GM21717 (cell line): Measurements from ENCODE around the gene PDCD6IP.
"Not testable (repeated sequence)": the region's sequence is repeated elsewhere in the genome, so short reads cannot be mapped to it uniquely, and the experiment has no call there.

Source experiments
- ATAC-seq: cut with Tn5 transposase; IDR thresholded peaks from one replicate; pipeline ENCODE4 v1.9.1; 2021; ENCODE audit warnings: mild to moderate bottlenecking, moderate library complexity; ENCODE audit not compliant: unreplicated experiment

PDCD6IP gene, protein sequence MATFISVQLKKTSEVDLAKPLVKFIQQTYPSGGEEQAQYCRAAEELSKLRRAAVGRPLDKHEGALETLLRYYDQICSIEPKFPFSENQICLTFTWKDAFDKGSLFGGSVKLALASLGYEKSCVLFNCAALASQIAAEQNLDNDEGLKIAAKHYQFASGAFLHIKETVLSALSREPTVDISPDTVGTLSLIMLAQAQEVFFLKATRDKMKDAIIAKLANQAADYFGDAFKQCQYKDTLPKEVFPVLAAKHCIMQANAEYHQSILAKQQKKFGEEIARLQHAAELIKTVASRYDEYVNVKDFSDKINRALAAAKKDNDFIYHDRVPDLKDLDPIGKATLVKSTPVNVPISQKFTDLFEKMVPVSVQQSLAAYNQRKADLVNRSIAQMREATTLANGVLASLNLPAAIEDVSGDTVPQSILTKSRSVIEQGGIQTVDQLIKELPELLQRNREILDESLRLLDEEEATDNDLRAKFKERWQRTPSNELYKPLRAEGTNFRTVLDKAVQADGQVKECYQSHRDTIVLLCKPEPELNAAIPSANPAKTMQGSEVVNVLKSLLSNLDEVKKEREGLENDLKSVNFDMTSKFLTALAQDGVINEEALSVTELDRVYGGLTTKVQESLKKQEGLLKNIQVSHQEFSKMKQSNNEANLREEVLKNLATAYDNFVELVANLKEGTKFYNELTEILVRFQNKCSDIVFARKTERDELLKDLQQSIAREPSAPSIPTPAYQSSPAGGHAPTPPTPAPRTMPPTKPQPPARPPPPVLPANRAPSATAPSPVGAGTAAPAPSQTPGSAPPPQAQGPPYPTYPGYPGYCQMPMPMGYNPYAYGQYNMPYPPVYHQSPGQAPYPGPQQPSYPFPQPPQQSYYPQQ

DNA sequence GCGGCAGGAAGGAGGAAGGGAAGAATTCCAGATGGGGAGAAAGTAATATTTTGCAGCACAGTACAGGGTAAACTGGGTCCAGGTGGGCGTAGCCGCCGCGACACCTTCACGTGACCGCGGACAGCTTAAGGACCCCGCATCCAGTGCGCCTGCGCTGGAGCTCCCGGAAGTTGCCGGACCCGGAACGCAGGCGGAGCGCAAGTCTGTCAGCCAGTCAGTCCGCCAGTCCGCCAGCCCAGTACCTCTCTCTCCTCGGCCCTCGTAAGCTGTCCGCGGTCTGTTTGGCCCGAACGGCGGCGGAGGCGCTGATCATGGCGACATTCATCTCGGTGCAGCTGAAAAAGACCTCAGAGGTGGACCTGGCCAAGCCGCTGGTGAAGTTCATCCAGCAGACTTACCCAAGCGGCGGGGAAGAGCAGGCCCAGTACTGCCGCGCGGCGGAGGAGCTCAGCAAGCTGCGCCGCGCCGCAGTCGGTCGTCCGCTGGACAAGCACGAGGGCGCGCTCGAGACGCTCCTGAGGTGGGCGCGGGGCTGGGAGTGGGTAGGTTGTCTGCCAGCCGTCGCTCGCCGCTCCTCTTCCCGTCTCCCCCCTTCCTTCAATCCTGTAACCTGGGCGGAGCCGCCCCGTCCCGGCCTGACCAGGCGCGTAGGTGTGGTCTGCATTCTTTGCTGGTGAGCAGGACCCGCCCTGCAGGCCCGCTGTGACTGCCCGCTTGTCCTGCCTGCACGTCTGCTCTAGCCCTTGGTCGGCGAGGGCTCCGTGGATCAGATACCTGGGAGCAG lies at the start of gene PDCD6IP:
Gene PDCD6IP (plus strand): TSS at position 213 of the 784 bp plus-strand sequence. CDS start 99 bp downstream, at position 312.
- ATAC-seq: peak; percentile 90

DNA sequence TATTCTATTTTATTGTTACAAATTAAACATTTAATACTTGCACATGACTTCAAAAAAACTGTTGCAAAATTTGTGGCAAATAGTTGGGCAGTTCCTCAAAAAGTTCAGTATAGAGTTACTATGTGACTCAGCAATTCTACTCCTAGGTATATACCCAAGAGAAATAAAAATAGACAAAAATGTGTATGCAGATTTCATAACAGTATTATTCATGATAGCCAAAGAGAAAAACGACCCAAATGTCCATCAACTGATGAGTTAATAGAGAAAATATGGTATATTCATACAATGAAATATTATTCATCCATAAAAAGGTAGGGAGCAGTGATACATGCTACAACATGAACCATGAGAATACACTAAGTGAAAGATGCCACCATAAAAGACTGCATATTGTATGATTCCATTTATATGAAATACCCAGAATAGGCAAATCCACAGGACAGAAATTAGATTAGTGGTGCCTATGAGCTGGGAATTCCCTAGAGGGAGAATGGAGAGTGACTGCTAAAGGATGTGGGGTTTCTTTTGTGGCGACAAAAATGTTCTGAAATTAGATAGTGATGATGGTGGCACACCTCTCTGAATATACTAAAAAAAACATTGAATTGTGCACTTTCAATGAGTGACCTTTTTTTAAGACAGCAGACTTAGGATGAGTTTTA lies 48.8 kb upstream of the PDCD6IP start:
- ATAC-seq: no peak

DNA sequence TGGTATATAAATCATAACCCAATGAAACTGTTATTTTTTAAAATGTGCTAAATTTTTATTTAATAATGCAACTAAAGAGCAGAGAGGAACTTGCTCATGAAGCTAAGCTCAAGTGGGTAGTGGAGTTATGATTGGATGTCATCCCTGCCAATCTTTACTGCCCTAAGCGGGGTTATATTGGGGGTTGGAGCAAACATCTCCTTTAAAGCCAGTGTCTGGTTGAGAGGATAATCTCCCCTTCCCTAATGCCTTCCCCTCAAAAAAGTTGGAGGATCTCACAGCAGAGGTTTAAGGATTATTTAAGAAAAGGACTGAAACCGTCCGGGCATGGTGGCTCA lies 48.2 kb upstream of the PDCD6IP start:
- ATAC-seq: no peak

DNA sequence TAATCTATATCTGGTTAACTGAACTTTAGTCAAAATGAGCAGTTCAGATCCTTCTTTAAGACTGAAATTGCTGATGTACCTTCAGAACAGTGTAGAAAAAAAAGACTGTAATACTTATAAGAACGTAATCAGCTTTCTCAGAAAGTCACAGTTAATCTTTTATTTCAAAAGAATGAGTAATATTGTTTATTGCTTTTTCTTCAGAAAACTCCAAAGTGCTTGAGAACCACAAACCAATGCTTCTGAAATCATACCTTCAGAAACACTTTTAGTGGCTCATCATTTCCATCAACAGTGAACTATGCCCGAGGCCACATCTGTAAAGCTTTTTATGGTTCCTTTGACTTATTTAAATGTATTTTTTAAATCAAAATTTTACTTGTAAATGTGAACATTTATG lies 47.1 kb upstream of the PDCD6IP start:
- no peak for ATAC-seq

DNA sequence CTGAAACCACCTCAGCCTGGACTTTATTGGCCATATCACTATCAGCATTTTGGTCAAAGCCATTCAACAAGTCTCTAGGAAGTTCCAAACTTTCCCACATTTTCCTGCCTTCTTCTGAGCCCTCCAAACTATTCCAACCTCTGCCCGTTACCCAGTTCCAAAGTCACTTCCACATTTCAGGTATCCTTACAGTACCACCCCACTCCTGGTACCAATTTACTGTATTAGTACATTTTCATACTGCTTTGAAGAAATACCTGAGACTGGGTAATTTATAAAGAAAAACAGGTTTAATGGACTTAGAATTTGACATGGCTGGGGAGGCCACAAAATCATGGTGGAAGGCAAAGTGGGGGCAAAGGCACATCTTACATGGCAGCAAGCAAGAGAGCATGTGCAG lies 44.0 kb upstream of the PDCD6IP start:
- ATAC-seq: not testable (repeated sequence)

DNA sequence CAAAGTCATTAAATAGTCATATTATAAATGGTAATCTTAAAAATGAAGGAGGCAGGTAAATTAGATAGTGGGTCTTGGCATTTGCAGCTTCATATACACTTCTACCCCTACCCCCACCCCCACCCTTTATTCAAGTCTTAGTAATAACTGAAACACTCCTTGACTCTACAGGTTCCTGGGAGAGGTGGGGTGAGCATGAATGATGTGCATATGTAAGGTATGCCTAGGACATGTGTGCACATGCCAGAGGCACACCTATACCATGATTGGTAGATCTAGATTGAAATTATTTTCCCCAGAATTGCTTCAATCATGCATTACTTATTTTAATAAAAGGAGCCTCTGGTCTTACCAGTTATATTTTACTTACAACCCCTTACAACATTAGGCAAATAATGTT lies 40.1 kb upstream of the PDCD6IP start:
- no peak for ATAC-seq

DNA sequence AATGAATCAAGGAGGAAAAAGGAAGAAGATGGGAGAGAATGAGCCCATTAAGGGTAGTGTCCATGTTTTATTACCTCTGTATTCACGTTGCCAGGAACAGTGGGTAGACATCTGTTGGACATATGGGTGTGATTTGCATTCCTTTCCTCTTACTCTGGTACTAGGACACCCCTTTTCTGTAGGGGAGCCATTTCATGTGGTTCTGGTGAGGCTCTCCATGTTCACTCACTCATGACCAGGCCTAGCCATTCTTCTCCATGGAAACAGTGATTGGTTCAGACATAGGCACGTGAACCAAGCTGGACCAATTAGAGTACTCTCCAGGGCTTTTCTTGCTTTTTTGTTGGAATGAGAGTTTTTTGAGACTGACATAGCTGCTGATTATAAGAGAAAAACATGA lies 39.6 kb upstream of the PDCD6IP start:
- no peak for ATAC-seq

DNA sequence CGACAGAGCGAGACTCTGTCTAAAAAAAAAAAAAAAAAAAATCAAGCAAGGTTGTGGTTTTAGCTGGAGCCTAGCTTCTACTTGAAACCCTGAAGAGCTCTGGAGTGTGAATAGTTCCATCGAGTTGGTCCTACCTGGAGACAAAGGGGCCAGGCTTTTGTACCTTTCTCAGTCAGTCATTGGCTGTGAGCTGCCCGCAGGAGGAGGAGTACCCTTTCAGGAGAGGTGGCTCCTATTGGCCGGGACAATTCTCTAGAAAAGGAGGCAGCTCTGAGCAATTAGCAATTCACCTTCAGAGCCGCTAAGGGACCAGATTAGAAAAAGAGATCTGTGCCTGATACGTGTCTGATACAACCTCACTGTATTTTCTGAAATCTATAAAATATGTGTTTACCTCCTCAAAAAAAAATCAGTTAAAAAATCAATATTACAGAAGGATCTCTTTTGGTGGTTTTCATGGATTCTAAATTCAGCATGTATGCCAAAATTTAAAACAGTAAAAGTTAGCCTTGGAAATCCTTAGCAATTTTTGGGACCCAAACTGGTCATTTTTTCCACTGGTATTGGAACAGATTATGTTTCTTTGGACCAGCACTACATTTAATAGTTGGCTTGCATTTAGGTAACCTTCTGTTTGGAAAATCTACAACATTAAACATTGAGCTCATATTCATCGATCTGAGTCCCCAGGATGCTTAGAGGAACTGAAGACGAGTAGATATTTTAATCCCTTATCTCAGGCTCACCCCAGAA lies 29.7 kb upstream of the PDCD6IP start:
- ATAC-seq: no peak

DNA sequence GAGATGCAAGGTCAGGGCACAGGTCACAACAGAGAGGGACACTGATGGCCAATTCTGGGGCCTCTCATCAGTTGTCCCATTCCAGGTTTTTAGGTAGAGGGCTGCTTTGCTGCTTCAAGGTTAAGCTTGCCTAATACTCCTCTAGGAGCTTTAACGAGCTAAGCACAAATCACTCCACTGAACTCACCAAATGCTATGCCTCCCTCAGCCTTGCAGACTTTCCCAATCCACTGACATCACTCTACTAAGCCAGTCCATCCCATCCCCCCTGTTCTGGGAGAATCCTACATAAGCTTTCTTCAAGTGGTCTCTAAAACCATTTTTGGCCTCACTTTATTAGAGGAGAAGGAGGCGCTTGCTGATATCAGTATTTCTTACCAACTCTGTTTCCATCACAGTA lies 24.8 kb upstream of the PDCD6IP start:
- ATAC-seq: no peak

DNA sequence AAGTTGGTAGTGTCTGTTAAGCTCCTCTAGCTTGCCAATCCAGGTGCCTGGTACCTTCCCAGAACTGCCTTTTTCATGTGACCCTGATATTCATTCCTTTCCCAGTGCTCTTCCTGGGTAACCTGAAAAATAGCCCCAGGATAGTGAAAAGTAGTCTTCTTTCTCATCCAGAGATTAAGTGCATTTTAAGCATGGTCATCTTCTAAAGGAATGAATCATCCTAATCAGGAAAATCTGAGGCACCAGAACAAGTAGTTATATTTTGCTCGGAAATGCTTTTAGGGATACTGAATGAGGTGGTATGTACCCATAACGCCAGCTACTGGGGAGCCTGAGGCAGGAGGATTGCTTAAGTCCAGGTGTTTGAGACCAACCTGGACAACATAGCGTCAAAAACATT lies 23.1 kb upstream of the PDCD6IP start:
- ATAC-seq: no peak

DNA sequence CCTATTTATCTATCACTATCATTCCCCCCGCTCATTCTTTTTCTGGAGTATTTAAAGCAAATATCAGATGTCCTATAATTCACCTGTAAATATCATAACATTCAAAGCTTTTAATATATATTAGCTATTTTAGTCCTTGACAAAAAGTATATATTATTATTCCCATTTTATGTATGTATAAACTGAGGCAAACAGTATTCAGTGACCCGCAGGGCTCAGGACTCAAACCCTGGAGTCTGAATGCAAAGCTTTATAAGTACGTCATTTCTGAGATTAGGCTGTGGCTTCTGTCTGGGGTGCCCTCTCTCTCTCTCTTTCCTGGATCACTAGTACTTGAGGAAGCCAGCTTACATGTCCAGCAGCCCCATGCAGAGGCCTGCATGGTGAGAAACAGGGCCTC lies 20.4 kb upstream of the PDCD6IP start:
- no peak for ATAC-seq

DNA sequence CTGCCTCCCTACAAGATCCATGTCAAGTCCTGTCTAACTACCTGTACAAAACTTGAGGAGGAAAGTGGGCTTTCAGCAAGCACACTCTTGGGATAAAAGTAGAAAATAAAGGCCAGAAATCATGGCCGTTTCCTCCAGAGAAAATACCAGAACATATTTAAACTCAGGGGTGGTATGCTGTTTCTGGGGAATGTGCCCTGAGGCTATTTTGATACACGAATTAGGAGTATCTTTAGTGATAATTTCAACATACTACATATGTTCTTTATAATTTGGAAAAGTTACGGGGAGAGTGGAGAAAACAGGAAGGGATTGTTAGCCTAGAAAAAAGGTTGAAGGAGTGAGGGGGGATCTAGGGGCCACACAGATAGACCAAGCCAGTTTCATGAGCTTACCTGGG lies 18.7 kb upstream of the PDCD6IP start:
- ATAC-seq: no peak

DNA sequence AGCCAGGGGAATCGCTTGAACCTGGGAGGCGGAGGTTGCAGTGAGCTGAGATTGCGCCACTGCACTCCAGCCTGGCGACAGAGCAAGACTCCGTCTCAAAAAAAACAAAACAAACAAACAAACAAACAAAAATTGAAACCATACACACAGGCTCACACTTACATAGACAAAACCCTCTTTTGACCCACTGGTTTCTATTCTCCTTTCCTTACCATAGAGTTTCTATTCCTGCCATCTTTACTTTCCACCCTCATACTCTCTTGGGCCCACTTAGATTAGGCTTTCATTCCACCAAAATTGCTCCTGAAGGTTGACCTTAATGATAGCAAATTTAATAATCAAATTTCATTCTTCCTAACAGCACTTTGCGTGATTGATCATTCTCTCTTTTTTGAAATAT lies 17.0 kb upstream of the PDCD6IP start:
- ATAC-seq: not testable (repeated sequence)

DNA sequence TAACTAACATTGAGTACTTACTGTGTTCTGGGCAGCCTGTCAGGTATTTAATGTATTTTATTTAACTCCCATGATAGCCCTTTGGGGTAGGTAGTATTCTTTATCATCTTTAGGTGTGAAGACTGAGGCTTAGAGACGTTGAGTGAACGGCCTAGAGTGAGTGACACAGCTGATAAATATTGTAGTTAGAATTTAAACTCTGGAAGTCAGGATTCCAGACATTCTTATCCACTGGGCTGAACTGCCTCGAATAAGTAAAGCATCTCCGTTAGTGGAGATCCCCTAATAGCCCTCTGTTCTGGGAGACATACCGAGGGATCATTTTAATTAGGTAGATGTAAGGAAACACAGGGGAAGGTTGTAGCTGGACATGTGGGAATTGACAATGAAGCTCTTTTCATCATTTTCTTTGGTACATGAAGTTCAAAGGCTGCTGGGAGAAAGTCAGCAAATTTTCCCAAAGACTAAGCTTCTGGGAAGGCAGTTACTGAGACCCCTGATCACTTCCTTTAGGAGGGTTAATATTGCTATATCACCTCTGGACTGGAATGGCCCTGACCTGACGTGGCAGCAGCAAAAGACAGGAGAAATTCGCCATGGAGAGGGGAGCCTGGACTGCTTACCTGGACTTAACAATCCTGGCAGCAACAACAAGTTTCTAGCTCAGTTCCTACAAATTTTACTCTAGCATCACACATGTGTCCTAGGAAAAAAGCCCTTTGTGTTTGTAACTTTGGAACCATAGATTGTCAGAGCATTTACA lies 11.7 kb upstream of the PDCD6IP start:
- no peak for ATAC-seq

DNA sequence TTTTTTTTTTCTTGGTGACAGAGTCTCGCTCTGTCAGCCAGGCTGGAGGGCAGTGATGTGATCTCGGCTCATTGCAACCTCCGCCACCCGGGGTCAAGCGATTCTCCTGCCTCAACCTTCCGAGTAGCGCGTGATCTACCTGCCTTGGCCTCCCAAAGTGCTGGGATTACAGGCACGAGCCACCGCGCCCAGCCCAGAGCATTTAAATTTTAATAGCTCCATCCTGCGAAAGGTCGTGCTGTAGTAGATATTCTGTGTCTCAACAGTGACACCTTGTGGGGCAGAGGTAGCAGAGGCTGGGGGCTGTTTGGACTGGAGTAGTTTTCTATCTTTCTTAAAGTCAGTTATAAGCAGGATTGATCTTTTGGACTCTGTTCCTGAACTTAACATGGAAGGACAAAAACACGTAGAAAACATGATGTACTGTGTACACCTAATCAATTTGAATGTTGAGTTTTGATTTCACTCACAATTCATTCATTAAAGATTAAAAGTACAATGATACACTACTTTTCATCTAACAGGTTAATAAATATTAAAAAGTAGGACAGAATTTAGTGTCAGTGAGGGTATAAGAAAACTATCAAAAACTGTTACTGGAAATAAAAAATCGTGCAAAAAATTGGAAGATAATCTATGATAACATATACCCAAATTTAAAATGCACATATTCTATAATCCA lies 11.0 kb upstream of the PDCD6IP start:
- ATAC-seq: peak; percentile 79

DNA sequence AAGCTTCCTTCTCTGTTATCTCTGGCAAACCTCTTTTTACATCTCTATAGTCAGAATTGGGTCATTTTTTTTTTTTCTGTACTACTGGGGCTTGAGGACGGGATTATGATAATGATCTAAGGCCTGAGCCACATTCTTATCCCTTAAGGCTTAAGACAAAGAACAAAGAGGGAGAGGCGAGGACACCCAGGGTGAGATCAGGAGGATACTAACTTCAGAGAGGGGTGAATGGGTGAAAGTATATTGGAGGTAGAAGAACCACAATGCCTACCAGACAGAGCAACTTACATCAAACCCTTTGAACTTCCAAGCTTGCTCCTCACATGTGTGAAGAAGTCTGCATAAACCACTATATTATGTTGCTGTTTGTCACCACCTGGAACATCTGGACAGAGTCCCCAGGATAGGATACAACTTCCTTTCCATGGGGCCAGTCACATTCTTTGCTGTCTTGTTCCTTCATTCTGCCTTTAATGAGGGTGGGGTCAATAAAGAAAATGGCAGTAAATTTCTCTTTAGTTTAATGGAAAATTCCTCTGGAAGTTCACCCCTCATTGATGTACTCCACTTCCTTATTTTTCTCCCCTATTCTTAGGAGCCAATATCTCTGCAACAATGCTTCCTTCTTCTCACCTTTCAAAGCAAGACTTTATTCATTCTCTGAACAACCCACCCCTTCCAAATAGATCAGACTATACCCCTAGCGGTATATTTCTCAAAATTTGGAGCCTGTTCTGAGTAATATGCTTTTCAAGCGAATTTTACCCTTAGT lies 9.1 kb upstream of the PDCD6IP start:
- no peak for ATAC-seq

DNA sequence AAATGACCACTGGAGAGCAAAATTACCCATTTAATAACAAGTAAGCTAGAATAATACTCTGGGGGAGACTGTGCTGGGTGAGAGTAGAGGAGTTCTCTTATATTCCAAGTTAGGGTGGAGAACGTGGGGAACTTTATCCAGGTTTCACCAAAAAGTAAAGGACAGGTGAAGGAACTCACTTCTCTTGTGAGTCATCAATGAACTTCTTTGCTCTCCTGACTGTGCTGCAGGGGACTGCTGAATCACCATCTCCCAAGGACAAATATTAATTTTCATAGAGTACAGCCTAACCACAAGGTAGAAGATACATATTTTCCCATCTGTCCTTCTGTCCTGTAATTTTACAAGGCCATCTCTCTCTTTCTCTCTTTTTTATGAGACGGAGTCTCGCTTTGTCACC lies 8.3 kb upstream of the PDCD6IP start:
- ATAC-seq: no peak
